GM12864 (cell line): ENCODE results near the gene MACROD2.

Experiments
- DNase-seq: peaks from one replicate; pipeline ENCODE4 v3.0.0-alpha.2; 2011; ENCODE audit warnings: low read depth
- H3K4me3 ChIP-seq: 2 replicates; pipeline ENCODE4 v1.5.1; 2011; ENCODE audit warnings: mild to moderate bottlenecking, low read depth, low read length, control low read depth
- CTCF ChIP-seq: IDR thresholded peaks from 2 replicates; pipeline ENCODE4 v1.5.1; 2011; ENCODE audit warnings: low read depth, mild to moderate bottlenecking, moderate library complexity, low read length, control low read depth, inconsistent platforms; ENCODE audit errors: missing control alignments

Gene MACROD2

GRCh38 chr20:15818651-15819071, 1823.3 kb downstream of the MACROD2 start:
- H3K4me3 ChIP-seq: no peak overlapping the region
- no peak for DNase-seq
- no peak for TF ChIP-seq CTCF

GRCh38 chr20:15823718-15824117, 1828.4 kb downstream of the MACROD2 start:
- no peak for DNase-seq
- TF ChIP-seq CTCF: no peak
- no peak overlapping the region for H3K4me3 ChIP-seq

- TF ChIP-seq CTCF: no peak
- DNase-seq: no peak
- H3K4me3 ChIP-seq: no peak overlapping the region
These were observed 1832.3 kb downstream of the MACROD2 start for GRCh38 chr20:15827628-15828027.

GRCh38 chr20:15831201-15831600, 1835.9 kb downstream of the MACROD2 start:
- H3K4me3 ChIP-seq: no peak overlapping the region
- DNase-seq: no peak
- no peak for TF ChIP-seq CTCF

- DNase-seq: no peak
- TF ChIP-seq CTCF: no peak
- no peak overlapping the region for H3K4me3 ChIP-seq
These were observed 1837.2 kb downstream of the MACROD2 start for GRCh38 chr20:15832512-15832911.

GRCh38 chr20:15834857-15835256, 1839.5 kb downstream of the MACROD2 start:
- no peak for TF ChIP-seq CTCF
- H3K4me3 ChIP-seq: no peak overlapping the region
- DNase-seq: no peak

GRCh38 chr20:15835811-15836210, 1840.5 kb downstream of the MACROD2 start:
- TF ChIP-seq CTCF: no peak
- no peak for DNase-seq
- H3K4me3 ChIP-seq: no peak overlapping the region
